Measurements from ENCODE around the gene AAK1. TPM values are rescaled to one million over a fixed set of nuclear protein-coding genes. Genes with fewer than 3 reads are reported as not detected.

Gene AAK1
- total RNA-seq, 1 donor from 2014 or later: 108 TPM

DNA sequence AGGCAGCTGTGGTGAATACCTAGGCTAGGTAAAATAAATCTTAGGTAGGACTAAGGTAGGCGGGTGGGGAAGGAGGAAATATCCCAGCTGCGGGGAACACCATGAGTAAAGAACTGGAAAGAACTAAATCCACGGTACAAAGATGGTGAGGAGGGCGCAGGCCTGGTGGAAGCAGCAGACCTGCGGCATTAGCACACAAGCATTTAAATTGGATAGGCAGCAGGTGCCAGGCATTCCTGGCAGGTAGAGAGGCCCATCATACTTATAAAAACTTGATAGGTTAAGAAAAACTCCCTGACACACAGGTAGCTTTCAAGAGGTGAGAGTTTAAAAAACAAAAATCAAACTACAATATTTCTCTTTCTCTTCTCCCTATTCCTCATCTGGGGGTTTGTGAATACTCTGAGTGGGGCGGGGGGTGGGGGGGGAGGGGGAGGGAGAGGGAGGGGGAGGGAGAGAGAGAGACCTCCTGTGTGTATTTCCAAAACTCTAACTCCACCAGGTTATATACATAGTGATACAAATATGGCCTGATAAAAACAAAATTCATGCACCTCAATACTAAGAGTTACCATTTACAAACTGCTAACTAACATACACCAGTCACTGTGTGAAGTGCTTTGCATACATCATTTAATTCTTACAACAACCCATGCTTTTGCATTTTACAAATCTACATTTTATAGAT lies 13.5 kb downstream of the AAK1 start:
- Mint-ChIP-seq H3K36me3 (ENCODE audit: low read depth, unreplicated experiment) (no peaks in the 10 kb centered on the region), H3K4me1 (ENCODE audit: low read depth, unreplicated experiment) (no peaks in the 10 kb centered on the region), H3K4me3 (ENCODE audit: unreplicated experiment) (no peak overlapping the region), H3K27ac (ENCODE audit: unreplicated experiment) (no peak overlapping the region), H3K27me3 (ENCODE audit: low read depth, unreplicated experiment) (no peaks in the 10 kb centered on the region), H3K9me3 (ENCODE audit: unreplicated experiment) (no peaks in the 10 kb centered on the region)
- no peak overlapping the region for H3K4me3 ChIP-seq (ENCODE audit: insufficient read depth, low read depth, low read length)
- H3K79me2 ChIP-seq (ENCODE audit: insufficient read depth, low read length): peaks cover 94% of the 10 kb centered on the region
- H3K27me3 ChIP-seq (ENCODE audit: insufficient read depth, low read length): no peaks in the 10 kb centered on the region
- peaks cover 81% of the 10 kb centered on the region for H4K20me1 ChIP-seq (ENCODE audit: insufficient read depth, low read length)
- H2AFZ ChIP-seq (ENCODE audit: low read depth, low read length): no peak overlapping the region
- TF ChIP-seq EZH2 (IDR thresholded peaks at IDR 0.05; ENCODE audit: insufficient read depth, low read length): no peak
- TF ChIP-seq, protein P1, sequence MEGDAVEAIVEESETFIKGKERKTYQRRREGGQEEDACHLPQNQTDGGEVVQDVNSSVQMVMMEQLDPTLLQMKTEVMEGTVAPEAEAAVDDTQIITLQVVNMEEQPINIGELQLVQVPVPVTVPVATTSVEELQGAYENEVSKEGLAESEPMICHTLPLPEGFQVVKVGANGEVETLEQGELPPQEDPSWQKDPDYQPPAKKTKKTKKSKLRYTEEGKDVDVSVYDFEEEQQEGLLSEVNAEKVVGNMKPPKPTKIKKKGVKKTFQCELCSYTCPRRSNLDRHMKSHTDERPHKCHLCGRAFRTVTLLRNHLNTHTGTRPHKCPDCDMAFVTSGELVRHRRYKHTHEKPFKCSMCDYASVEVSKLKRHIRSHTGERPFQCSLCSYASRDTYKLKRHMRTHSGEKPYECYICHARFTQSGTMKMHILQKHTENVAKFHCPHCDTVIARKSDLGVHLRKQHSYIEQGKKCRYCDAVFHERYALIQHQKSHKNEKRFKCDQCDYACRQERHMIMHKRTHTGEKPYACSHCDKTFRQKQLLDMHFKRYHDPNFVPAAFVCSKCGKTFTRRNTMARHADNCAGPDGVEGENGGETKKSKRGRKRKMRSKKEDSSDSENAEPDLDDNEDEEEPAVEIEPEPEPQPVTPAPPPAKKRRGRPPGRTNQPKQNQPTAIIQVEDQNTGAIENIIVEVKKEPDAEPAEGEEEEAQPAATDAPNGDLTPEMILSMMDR (IDR thresholded peaks at IDR 0.05; ENCODE audit: insufficient read depth, low read depth, low read length): no peak
- H3K4me2 ChIP-seq (ENCODE audit: low read length): no peak overlapping the region
- H3K27ac ChIP-seq (ENCODE audit: low read depth, low read length): no peak overlapping the region
- no peak overlapping the region for H3K9ac ChIP-seq (ENCODE audit: low read length)
- no peaks in the 10 kb centered on the region for H3K36me3 ChIP-seq (ENCODE audit: insufficient read depth, low read length)
- H3K4me1 ChIP-seq (ENCODE audit: insufficient read depth, low read length): peaks cover 2% of the 10 kb centered on the region
- H3K9me3 ChIP-seq (ENCODE audit: insufficient read depth, low read depth, low read length): no peaks in the 10 kb centered on the region
- FAIRE-seq (no peak), DNase-seq (ENCODE audit: low read depth) (no peak)

DNA sequence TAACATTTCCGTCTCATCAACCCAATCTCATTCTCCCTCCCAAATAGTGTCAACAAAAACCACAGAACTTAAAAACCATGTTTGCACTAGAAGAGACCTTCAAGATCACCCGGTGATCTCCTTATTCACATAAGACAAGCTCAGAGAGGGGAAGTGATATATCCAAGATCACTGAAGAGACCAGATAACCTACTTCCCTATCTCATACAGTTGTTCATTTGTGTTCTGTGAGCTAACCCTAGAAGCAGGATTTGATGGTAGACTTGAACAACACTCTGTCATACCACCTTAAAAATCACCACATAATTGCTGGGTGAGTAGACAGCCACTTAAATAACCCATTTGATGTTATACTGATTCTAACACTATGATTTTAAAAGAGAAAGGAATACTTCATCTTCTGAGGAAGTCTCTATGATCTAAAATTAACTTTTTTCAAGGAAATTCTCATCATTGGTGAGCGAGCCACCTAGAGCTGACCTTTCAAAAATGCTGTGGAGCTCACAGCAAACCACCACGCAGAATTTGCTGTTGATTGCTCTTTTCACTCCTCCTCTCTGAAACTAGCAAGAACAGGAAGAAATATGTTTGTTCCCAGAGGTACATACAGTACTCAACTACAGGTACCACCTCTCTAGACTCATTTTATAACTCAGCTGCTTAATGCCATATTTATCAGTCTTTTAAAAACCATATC lies 15.1 kb downstream of the AAK1 start:
- Histone ChIP-seq H2AFZ (ENCODE audit: low read depth, low read length) (no peak overlapping the region), H3K36me3 (ENCODE audit: insufficient read depth, low read length) (no peaks in the 10 kb centered on the region), H3K9me3 (ENCODE audit: insufficient read depth, low read depth, low read length) (no peaks in the 10 kb centered on the region), H3K27ac (ENCODE audit: low read depth, low read length) (no peak overlapping the region), H3K4me3 (ENCODE audit: insufficient read depth, low read depth, low read length) (no peak overlapping the region), H3K4me2 (ENCODE audit: low read length) (no peak overlapping the region), H3K79me2 (ENCODE audit: insufficient read depth, low read length) (peaks cover 95% of the 10 kb centered on the region), H3K4me1 (ENCODE audit: insufficient read depth, low read length) (peaks cover 4% of the 10 kb centered on the region), H4K20me1 (ENCODE audit: insufficient read depth, low read length) (peaks cover 83% of the 10 kb centered on the region), H3K27me3 (ENCODE audit: insufficient read depth, low read length) (no peaks in the 10 kb centered on the region), H3K9ac (ENCODE audit: low read length) (no peak overlapping the region)
- Mint-ChIP-seq H3K4me3 (ENCODE audit: unreplicated experiment) (no peak overlapping the region), H3K36me3 (ENCODE audit: low read depth, unreplicated experiment) (no peaks in the 10 kb centered on the region), H3K27ac (ENCODE audit: unreplicated experiment) (no peak overlapping the region), H3K4me1 (ENCODE audit: low read depth, unreplicated experiment) (no peaks in the 10 kb centered on the region), H3K27me3 (ENCODE audit: low read depth, unreplicated experiment) (no peaks in the 10 kb centered on the region), H3K9me3 (ENCODE audit: unreplicated experiment) (no peaks in the 10 kb centered on the region)
- FAIRE-seq (no peak), DNase-seq (ENCODE audit: low read depth) (no peak)
- TF ChIP-seq, protein P1 (IDR thresholded peaks at IDR 0.05; ENCODE audit: insufficient read depth, low read depth, low read length): no peak
- TF ChIP-seq EZH2 (IDR thresholded peaks at IDR 0.05; ENCODE audit: insufficient read depth, low read length): no peak

Data from astrocyte (in vitro differentiated cells and primary cell).